Measurements from ENCODE around the gene CDH4.

Gene CDH4

DNA sequence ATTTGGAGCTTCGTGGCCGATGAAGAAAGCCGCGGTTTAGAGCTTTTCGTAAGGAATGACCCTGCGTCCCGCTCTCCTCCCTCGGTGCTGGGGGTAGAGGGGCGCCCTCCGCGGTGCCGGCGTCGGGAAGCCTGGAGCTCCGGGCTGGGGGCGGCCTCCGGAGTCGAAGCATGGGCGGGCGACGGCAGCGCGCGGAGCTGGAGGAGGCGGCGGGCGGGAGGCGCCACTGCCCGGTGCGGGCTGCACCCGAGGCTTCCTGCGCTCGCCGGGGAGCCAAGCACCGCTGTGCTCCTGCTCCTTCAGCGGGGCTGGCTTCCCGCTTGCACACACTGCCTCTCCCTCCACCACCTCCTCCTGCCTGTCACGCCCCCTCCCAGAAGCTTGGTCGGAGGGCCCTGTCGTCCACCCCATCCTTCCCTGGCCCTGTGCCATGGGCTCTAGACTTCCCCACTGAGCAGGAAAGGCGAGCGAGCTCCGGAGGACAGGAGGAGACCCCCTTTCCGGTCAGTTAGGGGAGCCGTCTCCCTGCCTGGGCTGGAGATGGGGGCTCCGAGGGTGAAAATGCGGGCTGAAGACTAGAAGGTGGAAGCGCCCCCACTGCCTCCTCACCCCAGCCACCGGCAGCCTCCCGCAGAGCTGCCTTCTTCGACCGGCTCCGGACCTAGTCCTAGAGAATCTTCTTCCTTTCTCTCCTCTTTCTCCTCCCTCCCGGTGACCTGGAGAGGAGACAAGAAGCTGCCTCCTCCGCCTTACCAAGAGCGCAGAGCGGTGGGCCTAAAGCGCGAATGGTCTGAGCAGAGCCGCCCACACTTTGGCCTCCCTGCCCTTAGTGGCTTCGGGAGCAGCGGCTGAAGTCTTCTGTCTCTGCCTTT is 1.8 kb downstream of the CDH4 start:
- no peaks in the 10 kb centered on the region for H3K79me1 ChIP-seq (ENCODE audit: low read length)
- no CpG with 5 or more reads among the region's 62 CpGs for WGBS (ENCODE audit: extremely low coverage, insufficient coverage, low lambda C conversion rate)
- peak overlapping the region; percentile 78 for H3K56ac ChIP-seq (ENCODE audit: low read length)
- H3K9ac ChIP-seq (ENCODE audit: low read length): peak overlapping the region; percentile 64
- H2BK15ac ChIP-seq (replicated peaks; ENCODE audit: low read depth): no peak overlapping the region
- peak; percentile 53 for DNase-seq
- no peaks in the 10 kb centered on the region for H3K36me3 ChIP-seq (ENCODE audit: control insufficient read depth, insufficient read depth, low read length)
- no peaks in the 10 kb centered on the region for H3K79me2 ChIP-seq (ENCODE audit: control insufficient read depth, insufficient read depth, low read length)
- H3K4me1 ChIP-seq (ENCODE audit: control insufficient read depth, low read depth, low read length): no peaks in the 10 kb centered on the region
- H3K27ac ChIP-seq (ENCODE audit: low read depth, low read length): no peak overlapping the region
- no peak overlapping the region for H2AK5ac ChIP-seq (ENCODE audit: low read length)
- H3K4me2 ChIP-seq (ENCODE audit: low read length): peak overlapping the region; percentile 91
- no peak overlapping the region for H2BK5ac ChIP-seq (ENCODE audit: low read length)
- no peak overlapping the region for H2BK120ac ChIP-seq (ENCODE audit: low read depth, low read length)
- H3K27me3 ChIP-seq (ENCODE audit: insufficient read depth, low read length, poor library complexity): peaks cover 9% of the 10 kb centered on the region
- H4K5ac ChIP-seq (ENCODE audit: low read length): no peak overlapping the region
- H3K18ac ChIP-seq (ENCODE audit: low read length): peak overlapping the region; percentile 96
- H3K4me3 ChIP-seq (ENCODE audit: low read length): peak overlapping the region; percentile 26
- no peak overlapping the region for H4K8ac ChIP-seq (ENCODE audit: low read depth, low read length)
- H3K23ac ChIP-seq (ENCODE audit: low read length): peak overlapping the region; percentile 54
- H3K4ac ChIP-seq (ENCODE audit: low read depth, low read length): peak overlapping the region; percentile 22

- Histone ChIP-seq H3K4me2 (ENCODE audit: low read length) (no peak overlapping the region), H4K5ac (ENCODE audit: low read length) (no peak overlapping the region), H3K27me3 (ENCODE audit: insufficient read depth, low read length, poor library complexity) (peaks cover 9% of the 10 kb centered on the region), H3K36me3 (ENCODE audit: control insufficient read depth, insufficient read depth, low read length) (no peaks in the 10 kb centered on the region), H3K56ac (ENCODE audit: low read length) (no peak overlapping the region), H2BK120ac (ENCODE audit: low read depth, low read length) (no peak overlapping the region), H3K27ac (ENCODE audit: low read depth, low read length) (no peak overlapping the region), H3K4ac (ENCODE audit: low read depth, low read length) (no peak overlapping the region), H3K9ac (ENCODE audit: low read length) (no peak overlapping the region), H2BK5ac (ENCODE audit: low read length) (no peak overlapping the region), H3K79me1 (ENCODE audit: low read length) (no peaks in the 10 kb centered on the region), H3K23ac (ENCODE audit: low read length) (no peak overlapping the region), H3K18ac (ENCODE audit: low read length) (no peak overlapping the region), H3K79me2 (ENCODE audit: control insufficient read depth, insufficient read depth, low read length) (no peaks in the 10 kb centered on the region), H3K4me1 (ENCODE audit: control insufficient read depth, low read depth, low read length) (no peaks in the 10 kb centered on the region), H2BK15ac (replicated peaks; ENCODE audit: low read depth) (no peak overlapping the region), H2AK5ac (ENCODE audit: low read length) (no peak overlapping the region), H3K4me3 (ENCODE audit: low read length) (no peak overlapping the region), H4K8ac (ENCODE audit: low read depth, low read length) (no peak overlapping the region)
- no peak for DNase-seq
- WGBS (ENCODE audit: extremely low coverage, insufficient coverage, low lambda C conversion rate): no CpG with 5 or more reads among the region's 11 CpGs
These were observed 3.0 kb downstream of the CDH4 start for GRCh38 chr20:61254881-61255626.

GRCh38 chr20:61256365-61256764 is 4.3 kb downstream of the CDH4 start:
- no peaks in the 10 kb centered on the region for H3K36me3 ChIP-seq (ENCODE audit: control insufficient read depth, insufficient read depth, low read length)
- no peak for DNase-seq
- no peak overlapping the region for H3K4me2 ChIP-seq (ENCODE audit: low read length)
- H3K9ac ChIP-seq (ENCODE audit: low read length): no peak overlapping the region
- H2AK5ac ChIP-seq (ENCODE audit: low read length): no peak overlapping the region
- no peak overlapping the region for H3K4me3 ChIP-seq (ENCODE audit: low read length)
- no peak overlapping the region for H3K4ac ChIP-seq (ENCODE audit: low read depth, low read length)
- no peak overlapping the region for H4K8ac ChIP-seq (ENCODE audit: low read depth, low read length)
- H3K27me3 ChIP-seq (ENCODE audit: insufficient read depth, low read length, poor library complexity): peaks cover 2% of the 10 kb centered on the region
- H3K56ac ChIP-seq (ENCODE audit: low read length): no peak overlapping the region
- H3K23ac ChIP-seq (ENCODE audit: low read length): no peak overlapping the region
- no CpG with 5 or more reads among the region's 9 CpGs for whole genome bisulfite sequencing (ENCODE audit: extremely low coverage, insufficient coverage, low lambda C conversion rate)
- no peak overlapping the region for H2BK15ac ChIP-seq (replicated peaks; ENCODE audit: low read depth)
- H2BK5ac ChIP-seq (ENCODE audit: low read length): no peak overlapping the region
- no peaks in the 10 kb centered on the region for H3K4me1 ChIP-seq (ENCODE audit: control insufficient read depth, low read depth, low read length)
- no peak overlapping the region for H4K5ac ChIP-seq (ENCODE audit: low read length)
- H3K18ac ChIP-seq (ENCODE audit: low read length): no peak overlapping the region
- H3K79me2 ChIP-seq (ENCODE audit: control insufficient read depth, insufficient read depth, low read length): no peaks in the 10 kb centered on the region
- no peak overlapping the region for H2BK120ac ChIP-seq (ENCODE audit: low read depth, low read length)
- H3K27ac ChIP-seq (ENCODE audit: low read depth, low read length): no peak overlapping the region
- H3K79me1 ChIP-seq (ENCODE audit: low read length): no peaks in the 10 kb centered on the region

- no peak overlapping the region for H3K9ac ChIP-seq (ENCODE audit: low read length)
- no peak overlapping the region for H3K23ac ChIP-seq (ENCODE audit: low read length)
- H3K79me2 ChIP-seq (ENCODE audit: control insufficient read depth, insufficient read depth, low read length): no peaks in the 10 kb centered on the region
- H3K4me2 ChIP-seq (ENCODE audit: low read length): no peak overlapping the region
- H2BK120ac ChIP-seq (ENCODE audit: low read depth, low read length): no peak overlapping the region
- H4K5ac ChIP-seq (ENCODE audit: low read length): no peak overlapping the region
- no CpG with 5 or more reads among the region's 7 CpGs for WGBS (ENCODE audit: extremely low coverage, insufficient coverage, low lambda C conversion rate)
- H3K36me3 ChIP-seq (ENCODE audit: control insufficient read depth, insufficient read depth, low read length): no peaks in the 10 kb centered on the region
- H3K27me3 ChIP-seq (ENCODE audit: insufficient read depth, low read length, poor library complexity): no peaks in the 10 kb centered on the region
- no peak overlapping the region for H2BK15ac ChIP-seq (replicated peaks; ENCODE audit: low read depth)
- H2BK5ac ChIP-seq (ENCODE audit: low read length): no peak overlapping the region
- no peaks in the 10 kb centered on the region for H3K4me1 ChIP-seq (ENCODE audit: control insufficient read depth, low read depth, low read length)
- no peak overlapping the region for H3K4ac ChIP-seq (ENCODE audit: low read depth, low read length)
- no peak overlapping the region for H3K27ac ChIP-seq (ENCODE audit: low read depth, low read length)
- DNase-seq: no peak
- H3K18ac ChIP-seq (ENCODE audit: low read length): no peak overlapping the region
- no peak overlapping the region for H2AK5ac ChIP-seq (ENCODE audit: low read length)
- H3K79me1 ChIP-seq (ENCODE audit: low read length): no peaks in the 10 kb centered on the region
- H3K4me3 ChIP-seq (ENCODE audit: low read length): no peak overlapping the region
- no peak overlapping the region for H3K56ac ChIP-seq (ENCODE audit: low read length)
- no peak overlapping the region for H4K8ac ChIP-seq (ENCODE audit: low read depth, low read length)
These were observed 4.8 kb downstream of the CDH4 start for GRCh38 chr20:61256824-61257223.

- H3K4me3 ChIP-seq (ENCODE audit: low read length): no peak overlapping the region
- no peak overlapping the region for H3K27ac ChIP-seq (ENCODE audit: low read depth, low read length)
- no peaks in the 10 kb centered on the region for H3K27me3 ChIP-seq (ENCODE audit: insufficient read depth, low read length, poor library complexity)
These were observed 5.5 kb downstream of the CDH4 start for GRCh38 chr20:61257611-61258010.

More at GRCh38 chr20:61257611-61258010, 5.5 kb downstream of the CDH4 start:
- Histone ChIP-seq H2BK15ac (replicated peaks; ENCODE audit: low read depth) (no peak overlapping the region), H3K79me2 (ENCODE audit: control insufficient read depth, insufficient read depth, low read length) (no peaks in the 10 kb centered on the region), H3K23ac (ENCODE audit: low read length) (no peak overlapping the region), H2AK5ac (ENCODE audit: low read length) (no peak overlapping the region), H3K4me2 (ENCODE audit: low read length) (no peak overlapping the region), H3K18ac (ENCODE audit: low read length) (no peak overlapping the region), H4K8ac (ENCODE audit: low read depth, low read length) (no peak overlapping the region), H3K56ac (ENCODE audit: low read length) (no peak overlapping the region), H2BK120ac (ENCODE audit: low read depth, low read length) (no peak overlapping the region), H3K79me1 (ENCODE audit: low read length) (no peaks in the 10 kb centered on the region), H3K4me1 (ENCODE audit: control insufficient read depth, low read depth, low read length) (no peaks in the 10 kb centered on the region), H3K4ac (ENCODE audit: low read depth, low read length) (no peak overlapping the region), H3K9ac (ENCODE audit: low read length) (no peak overlapping the region), H4K5ac (ENCODE audit: low read length) (no peak overlapping the region), H2BK5ac (ENCODE audit: low read length) (no peak overlapping the region), H3K36me3 (ENCODE audit: control insufficient read depth, insufficient read depth, low read length) (no peaks in the 10 kb centered on the region)
- no peak for DNase-seq
- no CpG with 5 or more reads among the region's 20 CpGs for WGBS (ENCODE audit: extremely low coverage, insufficient coverage, low lambda C conversion rate)

All from mesendoderm (in vitro differentiated cells).